NCI-H1105 (cell line): ENCODE data around the gene HS3ST1.
A peak's percentile ranks its signal among the peaks of the same experiment; 100 is the strongest.

Experiments used
- DNase-seq: peaks from one replicate; lab custom pipeline; 2025; lab: John Stamatoyannopoulos, UW

HS3ST1 gene

GRCh38 chr4:11428231-11428898 lies at the start of gene HS3ST1:
Gene HS3ST1 (minus strand): TSS chr4:11428894. CDS start chr4:11400005, 28,889 bp downstream.
- DNase-seq = no peak

GRCh38 chr4:11475871-11476270 lies 47.2 kb upstream of the HS3ST1 start:
- DNase-seq = no peak

GRCh38 chr4:11474146-11474545 lies 45.5 kb upstream of the HS3ST1 start:
- no peak for DNase-seq

- DNase-seq = no peak
These were observed 43.8 kb upstream of the HS3ST1 start for GRCh38 chr4:11472535-11472934.

- no peak for DNase-seq
These were observed 42.9 kb upstream of the HS3ST1 start for GRCh38 chr4:11471618-11472017.

- DNase-seq = no peak
These were observed 42.4 kb upstream of the HS3ST1 start for GRCh38 chr4:11471046-11471441.

- no peak for DNase-seq
These were observed 41.8 kb upstream of the HS3ST1 start for GRCh38 chr4:11470438-11471045.

- no peak for DNase-seq
These were observed 41.1 kb upstream of the HS3ST1 start for GRCh38 chr4:11469650-11470437.

- DNase-seq = no peak
These were observed 40.2 kb upstream of the HS3ST1 start for GRCh38 chr4:11468901-11469300.

- peak; percentile 32 for DNase-seq
These were observed 39.2 kb upstream of the HS3ST1 start for GRCh38 chr4:11467931-11468330.

- DNase-seq = no peak
These were observed 35.0 kb upstream of the HS3ST1 start for GRCh38 chr4:11463707-11464106.

- DNase-seq = no peak
These were observed 27.7 kb upstream of the HS3ST1 start for GRCh38 chr4:11456401-11456800.

- peak; percentile 58 for DNase-seq
These were observed 26.6 kb upstream of the HS3ST1 start for GRCh38 chr4:11455201-11455835.

GRCh38 chr4:11451716-11452115 lies 23.0 kb upstream of the HS3ST1 start:
- DNase-seq = no peak

- no peak for DNase-seq
These were observed 17.6 kb upstream of the HS3ST1 start for GRCh38 chr4:11446155-11446811.

- DNase-seq = no peak
These were observed 12.5 kb upstream of the HS3ST1 start for GRCh38 chr4:11441194-11441556.

GRCh38 chr4:11440481-11441193 lies 11.9 kb upstream of the HS3ST1 start:
- no peak for DNase-seq

GRCh38 chr4:11439836-11440235 lies 11.1 kb upstream of the HS3ST1 start:
- DNase-seq = no peak

GRCh38 chr4:11438647-11439046 lies 10.0 kb upstream of the HS3ST1 start:
- no peak for DNase-seq

- DNase-seq = no peak
These were observed 8.0 kb upstream of the HS3ST1 start for GRCh38 chr4:11436673-11437072.

GRCh38 chr4:11436084-11436483 lies 7.4 kb upstream of the HS3ST1 start:
- DNase-seq = no peak

GRCh38 chr4:11435557-11435956 lies 6.9 kb upstream of the HS3ST1 start:
- no peak for DNase-seq
